ENCODE results near the gene PIK3C3.

GRCh38 chr18:42106784-42107183 lies 151.8 kb downstream of the PIK3C3 start:
- no peak for TF ChIP-seq CTCF (IDR thresholded peaks at IDR 0.05)
- TF ChIP-seq POLR2A (IDR thresholded peaks at IDR 0.05) = no peak
